ENCODE measurements around the gene EFTUD2.

DNA sequence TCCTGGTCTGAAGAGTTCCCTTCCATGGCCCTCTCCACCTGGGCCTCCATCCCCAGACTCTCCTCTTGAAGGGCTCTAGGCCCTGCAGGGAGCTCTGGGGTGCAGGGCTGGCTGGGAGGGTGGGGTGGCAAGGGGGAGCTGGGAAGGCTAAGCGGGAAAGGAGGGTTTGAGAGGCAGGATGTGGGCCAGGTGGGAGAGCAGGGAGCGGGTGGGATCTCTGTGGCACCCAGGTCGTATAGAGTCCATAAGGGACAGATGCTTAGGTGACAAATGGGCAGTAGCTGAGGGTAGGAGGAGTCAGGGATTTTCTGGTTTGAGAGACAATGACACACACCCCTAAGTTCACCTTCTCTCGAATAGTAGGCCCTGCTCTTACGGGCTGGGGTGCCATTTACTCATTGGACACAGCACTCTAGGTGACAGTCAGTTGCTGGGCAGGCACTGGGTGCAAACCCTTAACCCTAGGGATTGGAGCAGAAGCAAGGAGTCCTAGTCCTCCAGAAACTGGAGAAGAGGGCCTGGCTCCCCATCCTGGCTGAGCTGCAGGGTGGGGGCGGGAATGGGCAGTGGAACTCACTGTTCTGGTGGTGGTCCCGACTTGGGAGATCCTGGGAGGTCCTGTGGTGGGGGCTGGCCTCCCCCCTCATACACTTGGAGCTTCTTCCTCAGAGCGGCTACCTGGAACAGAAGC is 33.0 kb upstream of the EFTUD2 start:
- TF ChIP-seq, protein P1, sequence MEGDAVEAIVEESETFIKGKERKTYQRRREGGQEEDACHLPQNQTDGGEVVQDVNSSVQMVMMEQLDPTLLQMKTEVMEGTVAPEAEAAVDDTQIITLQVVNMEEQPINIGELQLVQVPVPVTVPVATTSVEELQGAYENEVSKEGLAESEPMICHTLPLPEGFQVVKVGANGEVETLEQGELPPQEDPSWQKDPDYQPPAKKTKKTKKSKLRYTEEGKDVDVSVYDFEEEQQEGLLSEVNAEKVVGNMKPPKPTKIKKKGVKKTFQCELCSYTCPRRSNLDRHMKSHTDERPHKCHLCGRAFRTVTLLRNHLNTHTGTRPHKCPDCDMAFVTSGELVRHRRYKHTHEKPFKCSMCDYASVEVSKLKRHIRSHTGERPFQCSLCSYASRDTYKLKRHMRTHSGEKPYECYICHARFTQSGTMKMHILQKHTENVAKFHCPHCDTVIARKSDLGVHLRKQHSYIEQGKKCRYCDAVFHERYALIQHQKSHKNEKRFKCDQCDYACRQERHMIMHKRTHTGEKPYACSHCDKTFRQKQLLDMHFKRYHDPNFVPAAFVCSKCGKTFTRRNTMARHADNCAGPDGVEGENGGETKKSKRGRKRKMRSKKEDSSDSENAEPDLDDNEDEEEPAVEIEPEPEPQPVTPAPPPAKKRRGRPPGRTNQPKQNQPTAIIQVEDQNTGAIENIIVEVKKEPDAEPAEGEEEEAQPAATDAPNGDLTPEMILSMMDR (IDR thresholded peaks at IDR 0.05), result no peak
- no peak for TF ChIP-seq POLR2A (IDR thresholded peaks at IDR 0.05)
